Gastroesophageal sphincter (tissue), 3 donors: Measurements from ENCODE around the gene KCTD10.

Experiments
- EP300 ChIP-seq: sonication (generic); formaldehyde crosslinking; IDR thresholded peaks from one replicate; pipeline ENCODE4 v1.6.1; 2017; ENCODE audit warnings: antibody characterized with exemption, mild to moderate bottlenecking
- POLR2A ChIP-seq, 2 donors: fragments of 450-650 bp; IDR thresholded peaks; one replicate each; pipeline ENCODE4 v1.6.1; 2017; ENCODE audit warnings: antibody characterized with exemption in 2 of 2, mild to moderate bottlenecking in 2 of 2, moderate library complexity in 1 of 2
- POLR2AphosphoS5 ChIP-seq: sonication (generic); formaldehyde crosslinking; IDR thresholded peaks from one replicate; pipeline ENCODE4 v1.6.1; 2017; ENCODE audit warnings: antibody characterized with exemption
- TF ChIP-seq, protein P1 (sequence below), 4 experiments: fragments of 200-600 bp in 2 of 4; fragments of 450-650 bp in 2 of 4; sonication (generic) in 1 of 4; IDR thresholded peaks; one replicate each; pipeline ENCODE4 v1.5.1; 2017 to 2019; ENCODE audit warnings: antibody characterized with exemption in 4 of 4, mild to moderate bottlenecking in 2 of 4, moderate library complexity in 2 of 4

DNA sequence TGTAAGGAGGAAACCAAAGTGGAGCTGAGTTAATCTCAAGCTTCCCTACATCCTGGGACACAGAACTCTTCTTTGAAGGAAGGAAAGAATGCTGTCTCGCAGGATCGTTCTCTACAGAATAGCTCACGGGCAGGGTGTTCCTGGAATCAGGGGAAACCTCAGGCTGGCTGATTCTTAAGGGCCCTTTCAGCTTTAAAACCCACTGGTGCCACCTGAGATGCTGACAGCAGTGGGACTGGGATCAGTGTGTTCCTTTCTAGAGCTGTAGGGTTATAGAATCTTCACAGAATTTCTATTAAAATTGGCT lies 48.1 kb upstream of the KCTD10 start:
- TF ChIP-seq, protein P1, sequence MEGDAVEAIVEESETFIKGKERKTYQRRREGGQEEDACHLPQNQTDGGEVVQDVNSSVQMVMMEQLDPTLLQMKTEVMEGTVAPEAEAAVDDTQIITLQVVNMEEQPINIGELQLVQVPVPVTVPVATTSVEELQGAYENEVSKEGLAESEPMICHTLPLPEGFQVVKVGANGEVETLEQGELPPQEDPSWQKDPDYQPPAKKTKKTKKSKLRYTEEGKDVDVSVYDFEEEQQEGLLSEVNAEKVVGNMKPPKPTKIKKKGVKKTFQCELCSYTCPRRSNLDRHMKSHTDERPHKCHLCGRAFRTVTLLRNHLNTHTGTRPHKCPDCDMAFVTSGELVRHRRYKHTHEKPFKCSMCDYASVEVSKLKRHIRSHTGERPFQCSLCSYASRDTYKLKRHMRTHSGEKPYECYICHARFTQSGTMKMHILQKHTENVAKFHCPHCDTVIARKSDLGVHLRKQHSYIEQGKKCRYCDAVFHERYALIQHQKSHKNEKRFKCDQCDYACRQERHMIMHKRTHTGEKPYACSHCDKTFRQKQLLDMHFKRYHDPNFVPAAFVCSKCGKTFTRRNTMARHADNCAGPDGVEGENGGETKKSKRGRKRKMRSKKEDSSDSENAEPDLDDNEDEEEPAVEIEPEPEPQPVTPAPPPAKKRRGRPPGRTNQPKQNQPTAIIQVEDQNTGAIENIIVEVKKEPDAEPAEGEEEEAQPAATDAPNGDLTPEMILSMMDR (IDR thresholded peaks at IDR 0.05), result no peak
- TF ChIP-seq POLR2AphosphoS5 (no peak), POLR2A (IDR thresholded peaks at IDR 0.05) (no peak), EP300 (no peak)
